Neural cell (in vitro differentiated cells): ENCODE results near the gene KCNS1. TPM values are rescaled to one million over a fixed set of nuclear protein-coding genes. Genes with fewer than 3 reads are reported as not detected.

Experiments
- H2AFZ ChIP-seq: fragments of 200-600, 300-800 bp; sonication (generic), shearing (Covaris generic); 2 replicates; pipeline ENCODE4 v1.6.0; 2014; ENCODE audit warnings: low read depth, mild to moderate bottlenecking, antibody characterized with exemption, low read length, moderate library complexity
- H3F3A ChIP-seq: fragments of 200-600 bp; shearing (Covaris generic); 2 replicates; pipeline ENCODE4 v1.6.1; 2016; ENCODE audit warnings: mild to moderate bottlenecking, moderate library complexity, mixed read lengths, antibody characterized with exemption, low read length; ENCODE audit not compliant: insufficient read depth, poor library complexity, severe bottlenecking
- H3K27ac ChIP-seq: fragments of 200-600, 300-800 bp; sonication (generic), shearing (Covaris generic); 2 replicates; pipeline ENCODE4 v1.5.1; 2014; ENCODE audit warnings: mild to moderate bottlenecking, low read length, moderate library complexity
- H3K27me3 ChIP-seq: fragments of 300-800, 200-600 bp; sonication (generic), shearing (Covaris generic); 2 replicates; pipeline ENCODE4 v1.6.0; 2014; ENCODE audit warnings: mild to moderate bottlenecking, low read depth, low read length, moderate library complexity; ENCODE audit not compliant: insufficient read depth
- H3K36me3 ChIP-seq: fragments of 300-800, 200-600 bp; sonication (generic), shearing (Covaris generic); 2 replicates; pipeline ENCODE4 v1.5.1; 2014; ENCODE audit warnings: mild to moderate bottlenecking, antibody characterized with exemption, low read length, moderate library complexity; ENCODE audit not compliant: insufficient read depth
- H3K4me2 ChIP-seq: fragments of 300-800, 200-600 bp; sonication (generic), shearing (Covaris generic); 2 replicates; pipeline ENCODE4 v1.6.0; 2014; ENCODE audit warnings: mild to moderate bottlenecking, low read length
- H3K4me3 ChIP-seq: fragments of 300-800, 200-600 bp; sonication (generic), shearing (Covaris generic); 2 replicates; pipeline ENCODE4 v1.5.1; 2014; ENCODE audit warnings: mild to moderate bottlenecking, low read length, moderate library complexity
- H3K79me2 ChIP-seq: fragments of 200-600 bp; shearing (Covaris generic); replicated peaks from 2 replicates; pipeline ENCODE4 v1.6.0; 2014; ENCODE audit warnings: mild to moderate bottlenecking, low read length, moderate library complexity; ENCODE audit not compliant: insufficient read depth
- H3K9ac ChIP-seq: fragments of 300-800, 200-600 bp; sonication (generic), shearing (Covaris generic); 2 replicates; pipeline ENCODE4 v1.6.1; 2016; ENCODE audit warnings: mild to moderate bottlenecking, low read length, mixed read lengths
- H3K9me2 ChIP-seq: fragments of 200-600 bp; shearing (Covaris generic); 2 replicates; pipeline ENCODE4 v1.6.1; 2016; ENCODE audit warnings: mild to moderate bottlenecking, low read length, mixed read lengths; ENCODE audit not compliant: insufficient read depth
- H3K9me3 ChIP-seq: fragments of 200-600, 300-800 bp; sonication (generic), shearing (Covaris generic); 2 replicates; pipeline ENCODE4 v1.6.1; 2016; ENCODE audit warnings: mild to moderate bottlenecking, mixed run types, low read length, moderate library complexity, mixed read lengths
- H4K20me1 ChIP-seq: fragments of 200-600 bp; shearing (Covaris generic); 2 replicates; pipeline ENCODE4 v1.6.1; 2016; ENCODE audit warnings: mild to moderate bottlenecking, mixed run types; ENCODE audit not compliant: insufficient read depth
- EP300 ChIP-seq: fragments of 450-650 bp; conservative IDR thresholded peaks from 2 replicates; pipeline ENCODE4 v1.6.1; 2014; ENCODE audit warnings: antibody characterized with exemption, mild to moderate bottlenecking, moderate library complexity; ENCODE audit not compliant: poor library complexity, severe bottlenecking
- EZH2 ChIP-seq: fragments of 200-600, 300-800 bp; shearing (Covaris generic), sonication (generic); IDR thresholded peaks from 2 replicates; pipeline ENCODE4 v1.6.1; 2014; ENCODE audit warnings: antibody characterized with exemption, low read length, borderline replicate concordance, mild to moderate bottlenecking; ENCODE audit not compliant: insufficient read depth, poor library complexity, severe bottlenecking
- MXI1 ChIP-seq: fragments of 450-650 bp; conservative IDR thresholded peaks from 2 replicates; pipeline ENCODE4 v1.6.1; 2014; ENCODE audit warnings: antibody characterized with exemption, mild to moderate bottlenecking; ENCODE audit not compliant: poor library complexity, severe bottlenecking
- POLR2AphosphoS5 ChIP-seq: IDR thresholded peaks from 2 replicates; pipeline ENCODE4 v1.6.1; 2012
- RAD21 ChIP-seq: fragments of 450-650 bp; conservative IDR thresholded peaks from 2 replicates; pipeline ENCODE4 v1.6.1; 2014; ENCODE audit warnings: antibody characterized with exemption, mild to moderate bottlenecking, moderate library complexity
- SMC3 ChIP-seq: fragments of 450-650 bp; conservative IDR thresholded peaks from 2 replicates; pipeline ENCODE4 v1.6.1; 2014; ENCODE audit warnings: antibody characterized with exemption, mild to moderate bottlenecking, moderate library complexity; ENCODE audit not compliant: poor library complexity
- TAF1 ChIP-seq: IDR thresholded peaks from 2 replicates; pipeline ENCODE4 v1.6.1; 2012; ENCODE audit warnings: low read depth
- polyA plus RNA-seq: library from polyadenylated mRNA; depleted of rRNA; stranded (reverse); fragments of >200 nt; gene quantifications from 2 replicates; pipeline ENCODE4 v1.2.3, GENCODE V29; 2014
- TF ChIP-seq, protein P1 (sequence below): IDR thresholded peaks from 2 replicates; pipeline ENCODE4 v1.6.1; 2012; ENCODE audit warnings: borderline replicate concordance

KCNS1 gene
- polyA plus RNA-seq, 1 donor from 2014 or later: not detected

DNA sequence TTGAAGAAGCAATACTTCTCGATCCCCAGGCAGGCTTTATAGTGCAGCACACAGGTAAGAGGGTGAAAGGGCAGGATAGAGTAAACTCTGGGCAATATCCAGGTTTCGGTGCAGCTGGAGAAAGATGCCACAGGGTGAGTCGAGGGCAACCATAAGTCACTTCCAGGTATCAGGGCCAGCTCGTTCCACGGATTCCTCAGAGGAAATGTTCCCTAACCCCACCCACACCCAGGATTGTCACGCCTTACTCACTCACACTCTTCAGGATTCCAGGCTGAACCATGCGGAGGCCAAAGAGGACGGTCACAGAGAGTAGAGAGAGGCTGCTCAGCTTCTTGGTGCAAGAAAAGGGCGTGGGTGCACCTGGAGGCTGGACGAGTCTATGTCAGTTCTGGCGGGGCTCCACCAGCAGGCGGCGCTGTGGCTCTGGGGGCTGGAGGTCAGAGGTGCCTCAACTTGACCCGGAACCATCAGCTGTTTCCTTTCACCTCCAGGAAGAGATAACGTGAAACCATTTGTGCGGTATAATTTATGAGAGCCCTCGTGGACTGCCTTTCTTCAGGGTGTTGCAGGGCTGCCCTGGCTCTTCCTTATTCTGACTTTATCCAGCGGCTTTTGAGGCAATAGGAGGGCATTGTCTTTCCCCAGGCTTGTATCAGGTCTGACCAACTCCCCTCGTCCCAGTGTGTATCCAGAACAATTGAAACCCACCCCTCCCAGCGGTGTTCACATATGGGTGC, 37.8 kb upstream of the KCNS1 start:
- Histone ChIP-seq H3K27ac (no peak overlapping the region), H3K4me3 (no peak overlapping the region), H4K20me1 (no peaks in the 10 kb centered on the region), H2AFZ (no peak overlapping the region), H3K9me2 (no peaks in the 10 kb centered on the region), H3K36me3 (no peaks in the 10 kb centered on the region), H3K9me3 (no peaks in the 10 kb centered on the region), H3K79me2 (no peaks in the 10 kb centered on the region), H3F3A (no peaks in the 10 kb centered on the region), H3K27me3 (no peaks in the 10 kb centered on the region), H3K9ac (no peak overlapping the region), H3K4me2 (no peak overlapping the region)
- no peak for TF ChIP-seq EZH2
- TF ChIP-seq RAD21: no peak
- TF ChIP-seq, protein P1, sequence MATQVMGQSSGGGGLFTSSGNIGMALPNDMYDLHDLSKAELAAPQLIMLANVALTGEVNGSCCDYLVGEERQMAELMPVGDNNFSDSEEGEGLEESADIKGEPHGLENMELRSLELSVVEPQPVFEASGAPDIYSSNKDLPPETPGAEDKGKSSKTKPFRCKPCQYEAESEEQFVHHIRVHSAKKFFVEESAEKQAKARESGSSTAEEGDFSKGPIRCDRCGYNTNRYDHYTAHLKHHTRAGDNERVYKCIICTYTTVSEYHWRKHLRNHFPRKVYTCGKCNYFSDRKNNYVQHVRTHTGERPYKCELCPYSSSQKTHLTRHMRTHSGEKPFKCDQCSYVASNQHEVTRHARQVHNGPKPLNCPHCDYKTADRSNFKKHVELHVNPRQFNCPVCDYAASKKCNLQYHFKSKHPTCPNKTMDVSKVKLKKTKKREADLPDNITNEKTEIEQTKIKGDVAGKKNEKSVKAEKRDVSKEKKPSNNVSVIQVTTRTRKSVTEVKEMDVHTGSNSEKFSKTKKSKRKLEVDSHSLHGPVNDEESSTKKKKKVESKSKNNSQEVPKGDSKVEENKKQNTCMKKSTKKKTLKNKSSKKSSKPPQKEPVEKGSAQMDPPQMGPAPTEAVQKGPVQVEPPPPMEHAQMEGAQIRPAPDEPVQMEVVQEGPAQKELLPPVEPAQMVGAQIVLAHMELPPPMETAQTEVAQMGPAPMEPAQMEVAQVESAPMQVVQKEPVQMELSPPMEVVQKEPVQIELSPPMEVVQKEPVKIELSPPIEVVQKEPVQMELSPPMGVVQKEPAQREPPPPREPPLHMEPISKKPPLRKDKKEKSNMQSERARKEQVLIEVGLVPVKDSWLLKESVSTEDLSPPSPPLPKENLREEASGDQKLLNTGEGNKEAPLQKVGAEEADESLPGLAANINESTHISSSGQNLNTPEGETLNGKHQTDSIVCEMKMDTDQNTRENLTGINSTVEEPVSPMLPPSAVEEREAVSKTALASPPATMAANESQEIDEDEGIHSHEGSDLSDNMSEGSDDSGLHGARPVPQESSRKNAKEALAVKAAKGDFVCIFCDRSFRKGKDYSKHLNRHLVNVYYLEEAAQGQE: no peak
- TF ChIP-seq EP300: no peak
- no peak for TF ChIP-seq SMC3

DNA sequence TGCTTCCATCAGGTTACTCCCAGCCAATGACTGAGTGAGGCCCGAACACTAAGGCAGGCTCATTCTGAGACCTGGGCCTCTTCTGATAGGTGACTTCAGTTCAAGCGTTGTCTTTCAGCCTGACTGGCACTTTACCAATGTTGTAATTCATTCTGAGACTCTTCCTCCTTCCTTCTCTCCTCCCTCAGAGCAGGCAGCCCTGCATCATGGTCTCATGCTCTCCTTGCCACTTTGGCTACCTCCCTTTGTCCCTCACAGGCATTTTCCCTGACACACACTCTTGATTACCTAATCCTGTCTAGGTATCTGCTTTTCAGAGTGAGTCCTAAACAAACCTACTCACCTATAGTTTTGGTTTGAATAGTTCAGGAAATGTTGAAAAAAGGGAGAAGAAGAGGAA, 36.0 kb upstream of the KCNS1 start:
- no peaks in the 10 kb centered on the region for H4K20me1 ChIP-seq
- TF ChIP-seq RAD21: no peak
- no peak for TF ChIP-seq TAF1
- no peak for TF ChIP-seq EP300
- no peak for TF ChIP-seq EZH2
- TF ChIP-seq SMC3: no peak
- TF ChIP-seq MXI1: no peak
- no peak for TF ChIP-seq POLR2AphosphoS5
- TF ChIP-seq, protein P1: no peak
- no peak overlapping the region for H3K27ac ChIP-seq
- H3K9ac ChIP-seq: no peak overlapping the region
- H3K9me2 ChIP-seq: no peaks in the 10 kb centered on the region
- no peak overlapping the region for H3K4me3 ChIP-seq
- no peaks in the 10 kb centered on the region for H3K36me3 ChIP-seq
- no peaks in the 10 kb centered on the region for H3K9me3 ChIP-seq
- no peak overlapping the region for H2AFZ ChIP-seq
- no peaks in the 10 kb centered on the region for H3F3A ChIP-seq
- H3K4me2 ChIP-seq: no peak overlapping the region
- no peaks in the 10 kb centered on the region for H3K79me2 ChIP-seq
- no peaks in the 10 kb centered on the region for H3K27me3 ChIP-seq
